Esophagus squamous epithelium (tissue), 5 donors: ENCODE measurements around the gene NDUFB7. TPM values are rescaled to one million over a fixed set of nuclear protein-coding genes. Genes with fewer than 3 reads are reported as not detected.

Experiments used
- DNase-seq: peaks from one replicate; lab custom pipeline; 2025; lab: John Stamatoyannopoulos, UW
- H3K27ac ChIP-seq, 4 donors: fragments of 200-600 bp; sonication (generic); one replicate each; pipeline ENCODE4 v1.5.1; 2016 to 2019; ENCODE audit warnings: mild to moderate bottlenecking in 1 of 4
- H3K27me3 ChIP-seq, 4 donors: fragments of 200-600 bp; sonication (generic); 1 replicate in 3 of 4; 2 replicates in 1 of 4; pipeline versions ENCODE4 v1.5.1 to v1.6.0; 2017 to 2021; ENCODE audit warnings: antibody characterized with exemption in 1 of 4
- H3K36me3 ChIP-seq, 3 donors: fragments of 200-600 bp; sonication (generic); one replicate each; pipeline ENCODE4 v1.5.1; 2016 to 2019
- H3K4me1 ChIP-seq, 3 donors: fragments of 200-600 bp; sonication (generic); one replicate each; pipeline ENCODE4 v1.5.1; 2017 to 2019
- H3K4me3 ChIP-seq, 4 donors: fragments of 200-600 bp; sonication (generic); 1 replicate in 3 of 4; 2 replicates in 1 of 4; pipeline ENCODE4 v1.5.1; 2016 to 2019; ENCODE audit warnings: mild to moderate bottlenecking in 2 of 4, moderate library complexity in 1 of 4
- H3K9me3 ChIP-seq, 3 donors: fragments of 200-600 bp; sonication (generic); one replicate each; pipeline ENCODE4 v1.5.1; 2016 to 2019
- CTCF ChIP-seq, 6 experiments: fragments of 450-650 bp in 4 of 6; fragments of 200-600 bp in 2 of 6; sonication (generic) in 2 of 6; IDR thresholded peaks; one replicate each; pipeline ENCODE4 v1.5.1; 2016 to 2019; ENCODE audit warnings: antibody characterized with exemption in 6 of 6, mild to moderate bottlenecking in 4 of 6, moderate library complexity in 4 of 6
- POLR2A ChIP-seq, 4 donors: fragments of 450-650 bp; IDR thresholded peaks; one replicate each; pipeline ENCODE4 v1.6.1; 2017; ENCODE audit warnings: antibody characterized with exemption in 4 of 4, mild to moderate bottlenecking in 4 of 4, moderate library complexity in 3 of 4
- WGBS, 2 donors: methylation state at CpG; one replicate each; pipeline ENCODE4 v1.1.5; 2018; 5-methylcytosine and 5-hydroxymethylcytosine counted together
- intact Hi-C: fragments of 100-400 bp; cut with DNase I; formaldehyde crosslinking; loops from one replicate; pipeline ENCODE4 v1.15.0; 2022
- total RNA-seq, 4 donors: library from RNA; depleted of rRNA; stranded (reverse); fragments of >200 nt; gene quantifications; one replicate each; pipeline ENCODE4 v1.1.0, GENCODE V29; 2016
- donor health status: DM: yes; HTN: yes; CAD: no.

The NDUFB7 gene
- total RNA-seq, 4 donors from 2014 or later: 262 to 379 (median 295) TPM

DNA sequence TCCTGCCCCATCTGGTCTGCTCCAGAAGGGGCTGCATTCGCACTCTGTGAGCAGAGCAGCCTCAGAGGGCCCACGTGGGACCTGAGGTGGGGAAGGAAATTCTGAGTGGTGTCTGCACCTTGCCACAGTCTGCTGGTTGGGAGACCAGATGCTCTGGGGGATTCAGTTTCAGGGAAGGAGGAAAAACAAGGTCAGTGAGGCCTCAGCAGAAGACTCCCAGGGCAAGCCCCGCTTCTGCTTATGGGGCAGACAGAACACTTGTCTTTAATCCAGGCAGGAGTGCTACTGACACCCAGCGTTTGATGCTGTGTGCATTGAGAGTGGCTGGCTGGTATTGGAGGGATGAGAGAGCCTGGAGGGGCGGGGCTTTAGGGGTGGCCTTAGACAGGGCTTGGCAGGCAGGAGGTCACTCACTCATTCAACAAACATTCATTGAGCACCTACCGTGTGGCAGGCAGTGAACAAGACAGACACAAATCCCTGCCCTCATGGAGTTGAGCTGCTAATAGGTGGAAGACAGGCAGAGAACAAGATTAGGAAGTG is 6.1 kb upstream of the NDUFB7 start:
- intact Hi-C loops: loop anchor here (10.0 kb wide), 2 partner anchors 197 to 307 kb away; partner anchors contain the start of genes ADGRE2 and OR7A17
- WGBS, 2 donors: 37 to 57% methylated on average over 4 to 5 of the region's 6 CpGs
- Histone ChIP-seq H3K27me3 (no peaks in the 10 kb centered on the region), H3K36me3 (no peaks in the 10 kb centered on the region), H3K9me3 (no peaks in the 10 kb centered on the region), H3K4me3 (no peak overlapping the region), H3K27ac (no peak overlapping the region), H3K4me1 (peaks cover 0 to 17% (median 4%) of the 10 kb centered on the region in 3 donors)
- TF ChIP-seq POLR2A (IDR thresholded peaks at IDR 0.05): no peak
- TF ChIP-seq CTCF (IDR thresholded peaks at IDR 0.05): no peak
- no peak for DNase-seq

DNA sequence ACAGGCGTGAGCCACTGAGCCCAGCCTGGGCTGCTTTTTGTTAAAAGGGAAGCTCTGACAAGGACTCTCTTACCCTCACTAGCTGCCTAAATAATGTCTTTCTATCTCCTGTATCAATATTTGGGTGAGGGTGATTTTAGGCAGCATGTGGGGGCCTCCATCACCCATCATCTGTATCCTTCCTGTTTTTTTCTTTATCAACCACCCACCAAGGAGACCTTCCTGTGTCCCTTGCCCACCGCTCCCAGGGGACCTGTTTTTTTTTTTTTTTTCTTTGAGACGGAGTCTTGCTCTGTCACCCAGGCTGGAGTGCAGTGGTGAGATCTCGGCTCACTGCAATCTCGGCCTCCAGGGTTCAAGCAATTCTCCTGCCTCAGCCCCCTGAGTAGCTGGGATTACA is 5.4 kb upstream of the NDUFB7 start:
- intact Hi-C loops: loop anchor here (10.0 kb wide), 2 partner anchors 198 to 308 kb away; partner anchors contain the start of genes ADGRE2 and OR7A17
- no peak for TF ChIP-seq POLR2A (IDR thresholded peaks at IDR 0.05)
- TF ChIP-seq CTCF (IDR thresholded peaks at IDR 0.05): no peak
- Histone ChIP-seq H3K4me3 (no peak overlapping the region), H3K27me3 (no peaks in the 10 kb centered on the region), H3K27ac (no peak overlapping the region), H3K36me3 (no peaks in the 10 kb centered on the region), H3K4me1 (peaks cover 0 to 19% (median 6%) of the 10 kb centered on the region in 3 donors), H3K9me3 (no peaks in the 10 kb centered on the region)
- DNase-seq: no peak
- WGBS, 2 donors: 60 to 73% methylated on average over 5 of the region's 5 CpGs

GRCh38 chr19:14576363-14576762 is 4.5 kb upstream of the NDUFB7 start:
- Histone ChIP-seq H3K4me1 (peaks cover 1 to 24% (median 8%) of the 10 kb centered on the region in 3 donors), H3K4me3 (no peak overlapping the region), H3K9me3 (no peaks in the 10 kb centered on the region), H3K27me3 (no peaks in the 10 kb centered on the region), H3K36me3 (no peaks in the 10 kb centered on the region), H3K27ac (no peak overlapping the region)
- 72 to 85% methylated on average over 8 of the region's 8 CpGs for WGBS, 2 donors
- TF ChIP-seq POLR2A (IDR thresholded peaks at IDR 0.05) (no peak), CTCF (IDR thresholded peaks at IDR 0.05) (no peak)
- DNase-seq: no peak
- intact Hi-C loops: loop anchor here (10.0 kb wide), 2 partner anchors 198 to 308 kb away; partner anchors contain the start of genes ADGRE2 and OR7A17

GRCh38 chr19:14575428-14575980 is 3.6 kb upstream of the NDUFB7 start:
- no peak for TF ChIP-seq POLR2A (IDR thresholded peaks at IDR 0.05)
- no peak for TF ChIP-seq CTCF (IDR thresholded peaks at IDR 0.05)
- WGBS, 2 donors: 73 to 77% methylated on average over 6 of the region's 6 CpGs
- no peak overlapping the region for H3K27ac ChIP-seq
- no peaks in the 10 kb centered on the region for H3K9me3 ChIP-seq
- peaks cover 10 to 33% (median 16%) of the 10 kb centered on the region in 3 donors for H3K4me1 ChIP-seq
- no peak for DNase-seq
- intact Hi-C loops: loop anchor here (10.0 kb wide), 2 partner anchors 199 to 309 kb away; partner anchors contain the start of genes ADGRE2 and OR7A17
- H3K27me3 ChIP-seq: no peaks in the 10 kb centered on the region
- no peaks in the 10 kb centered on the region for H3K36me3 ChIP-seq
- no peak overlapping the region for H3K4me3 ChIP-seq
